Nephron (organoid): ENCODE measurements around the gene TACC2.
"Not testable (repeated sequence)": the region's sequence is repeated elsewhere in the genome, so short reads cannot be mapped to it uniquely, and the experiment has no call there.

Experiments used
- H3K27ac Mint-ChIP-seq, 3 experiments: 2 replicates each; pipeline ENCODE4 v1.8.0; 2020; ENCODE audit warnings: mixed read lengths in 3 of 3, mild to moderate bottlenecking in 2 of 3, moderate library complexity in 1 of 3
- H3K27me3 Mint-ChIP-seq: 2 replicates; pipeline ENCODE4 v1.8.0; 2021; ENCODE audit warnings: low read depth, mild to moderate bottlenecking, moderate library complexity, mixed read lengths
- H3K36me3 Mint-ChIP-seq: 2 replicates; pipeline ENCODE4 v1.8.0; 2020; ENCODE audit warnings: low read depth, mixed read lengths
- H3K4me1 Mint-ChIP-seq: 2 replicates; pipeline ENCODE4 v1.8.0; 2020; ENCODE audit warnings: mixed read lengths
- H3K4me3 Mint-ChIP-seq, 3 experiments: 2 replicates each; pipeline ENCODE4 v1.8.0; 2020; ENCODE audit warnings: mild to moderate bottlenecking in 3 of 3, mixed read lengths in 3 of 3, moderate library complexity in 2 of 3
- H3K9me3 Mint-ChIP-seq: 2 replicates; pipeline ENCODE4 v1.8.0; 2020; ENCODE audit warnings: mixed read lengths
- TF ChIP-seq, protein P1 (sequence below), 3 experiments: fragments of 200-600 bp; sonication (generic); IDR thresholded peaks; one replicate each; pipeline ENCODE4 v1.5.0; 2021; ENCODE audit warnings: antibody characterized with exemption in 3 of 3; ENCODE audit not compliant: unreplicated experiment in 3 of 3

The TACC2 gene

DNA sequence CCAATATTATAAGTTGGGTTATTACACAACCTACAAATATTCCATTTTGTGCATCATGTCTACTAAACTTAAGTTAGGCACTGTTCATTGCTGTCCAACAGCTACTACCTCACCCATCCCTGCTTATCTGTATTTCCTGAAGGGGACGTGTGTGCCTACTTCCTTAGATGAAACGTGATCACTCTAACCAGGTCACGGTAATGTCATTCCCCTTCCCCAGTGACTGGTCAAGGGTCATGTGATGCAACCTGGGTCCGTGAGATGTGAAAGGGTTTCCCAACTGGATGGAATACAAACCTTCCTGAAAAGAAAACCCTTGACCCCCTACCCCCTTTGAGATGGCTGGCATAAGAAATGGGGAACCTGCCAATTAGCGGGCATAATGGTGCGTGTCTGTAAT is 12.4 kb upstream of the TACC2 start:
- Mint-ChIP-seq H3K36me3 (peaks cover 25% of the 10 kb centered on the region), H3K4me1 (peaks cover 18% of the 10 kb centered on the region), H3K27ac (peak overlapping the region in 1 of 3 experiments; percentile 23), H3K9me3 (peaks cover 10% of the 10 kb centered on the region), H3K4me3 (peak overlapping the region; percentile 58 to 81 (median 79)), H3K27me3 (peaks cover 2% of the 10 kb centered on the region)
- TF ChIP-seq, protein P1, sequence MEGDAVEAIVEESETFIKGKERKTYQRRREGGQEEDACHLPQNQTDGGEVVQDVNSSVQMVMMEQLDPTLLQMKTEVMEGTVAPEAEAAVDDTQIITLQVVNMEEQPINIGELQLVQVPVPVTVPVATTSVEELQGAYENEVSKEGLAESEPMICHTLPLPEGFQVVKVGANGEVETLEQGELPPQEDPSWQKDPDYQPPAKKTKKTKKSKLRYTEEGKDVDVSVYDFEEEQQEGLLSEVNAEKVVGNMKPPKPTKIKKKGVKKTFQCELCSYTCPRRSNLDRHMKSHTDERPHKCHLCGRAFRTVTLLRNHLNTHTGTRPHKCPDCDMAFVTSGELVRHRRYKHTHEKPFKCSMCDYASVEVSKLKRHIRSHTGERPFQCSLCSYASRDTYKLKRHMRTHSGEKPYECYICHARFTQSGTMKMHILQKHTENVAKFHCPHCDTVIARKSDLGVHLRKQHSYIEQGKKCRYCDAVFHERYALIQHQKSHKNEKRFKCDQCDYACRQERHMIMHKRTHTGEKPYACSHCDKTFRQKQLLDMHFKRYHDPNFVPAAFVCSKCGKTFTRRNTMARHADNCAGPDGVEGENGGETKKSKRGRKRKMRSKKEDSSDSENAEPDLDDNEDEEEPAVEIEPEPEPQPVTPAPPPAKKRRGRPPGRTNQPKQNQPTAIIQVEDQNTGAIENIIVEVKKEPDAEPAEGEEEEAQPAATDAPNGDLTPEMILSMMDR (IDR thresholded peaks at IDR 0.05; ENCODE audit: unreplicated experiment in 3 of 3), result no peak

DNA sequence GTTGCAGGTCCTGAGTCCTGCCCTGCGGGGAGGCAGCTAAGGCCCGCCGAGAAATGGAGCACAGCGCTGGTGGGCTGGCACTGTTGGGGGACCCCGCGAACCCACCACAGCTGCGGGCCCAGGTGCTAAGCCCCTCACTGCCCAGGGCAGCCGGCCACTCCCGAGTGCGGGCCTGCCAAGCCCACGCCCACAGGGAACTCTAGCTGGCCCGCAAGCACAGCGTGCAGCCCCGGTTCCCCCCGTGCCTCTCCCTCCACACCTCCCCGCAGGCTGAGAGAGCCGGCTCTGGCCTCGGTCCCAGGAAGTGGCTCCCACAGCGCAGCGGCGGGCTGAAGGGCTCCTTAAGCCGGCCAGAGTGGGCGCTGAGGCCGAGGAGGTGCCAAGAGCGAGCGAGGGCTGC is 10.5 kb upstream of the TACC2 start:
- peaks cover 15% of the 10 kb centered on the region for H3K36me3 Mint-ChIP-seq
- H3K9me3 Mint-ChIP-seq, result peaks cover 14% of the 10 kb centered on the region
- peaks cover 7% of the 10 kb centered on the region for H3K4me1 Mint-ChIP-seq
- peaks cover 6% of the 10 kb centered on the region for H3K27me3 Mint-ChIP-seq
- no peak overlapping the region for H3K27ac Mint-ChIP-seq
- H3K4me3 Mint-ChIP-seq, result no peak overlapping the region
- TF ChIP-seq, protein P1 (IDR thresholded peaks at IDR 0.05; ENCODE audit: unreplicated experiment in 3 of 3), result no peak

DNA sequence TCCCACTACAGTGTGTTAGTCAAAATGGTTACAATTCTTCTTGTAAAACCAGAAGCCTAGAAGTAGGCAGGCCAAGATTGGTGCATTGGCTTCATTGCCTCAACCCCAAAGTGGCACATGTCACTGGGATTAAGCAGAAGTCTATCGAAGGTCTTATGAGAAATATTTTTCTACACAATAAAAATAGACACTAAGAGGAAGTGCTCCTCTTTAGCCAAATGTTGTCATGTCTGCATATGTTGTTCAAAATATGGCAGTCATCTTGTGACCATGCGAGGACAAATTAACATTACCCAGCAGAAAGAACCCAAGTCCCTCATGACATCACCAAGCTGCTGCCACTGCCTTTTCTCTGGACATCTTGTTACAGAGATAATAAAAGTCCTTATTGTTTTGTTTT is 7.6 kb upstream of the TACC2 start:
- Mint-ChIP-seq H3K9me3 (peaks cover 28% of the 10 kb centered on the region), H3K4me3 (no peak overlapping the region), H3K4me1 (no peaks in the 10 kb centered on the region), H3K27me3 (peaks cover 6% of the 10 kb centered on the region), H3K36me3 (peaks cover 12% of the 10 kb centered on the region), H3K27ac (no peak overlapping the region)
- TF ChIP-seq, protein P1 (IDR thresholded peaks at IDR 0.05; ENCODE audit: unreplicated experiment in 3 of 3), result no peak

DNA sequence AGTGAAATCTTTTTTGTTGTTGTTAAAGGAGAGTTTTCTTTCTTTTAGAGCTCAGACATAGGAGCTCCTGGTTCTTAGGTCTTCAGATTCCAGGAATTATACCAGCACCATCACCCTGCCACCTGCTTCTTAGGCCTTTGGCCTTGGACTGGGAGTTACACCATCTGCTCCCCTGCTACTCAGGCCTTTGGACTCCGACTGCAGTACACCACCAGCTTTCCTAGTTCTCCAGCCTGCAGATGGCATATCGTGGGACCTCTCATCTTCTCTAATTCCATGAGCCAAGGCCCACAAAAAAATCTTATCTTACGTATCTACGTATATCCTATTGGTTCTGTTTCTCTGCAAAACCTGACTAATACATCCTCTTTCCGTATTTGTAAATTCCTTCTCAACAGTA is 5.1 kb upstream of the TACC2 start:
- Mint-ChIP-seq H3K27me3 (peaks cover 6% of the 10 kb centered on the region), H3K9me3 (peaks cover 29% of the 10 kb centered on the region), H3K36me3 (peaks cover 3% of the 10 kb centered on the region), H3K4me1 (no peaks in the 10 kb centered on the region), H3K27ac (no peak overlapping the region), H3K4me3 (no peak overlapping the region)
- TF ChIP-seq, protein P1 (IDR thresholded peaks at IDR 0.05; ENCODE audit: unreplicated experiment in 3 of 3), result no peak

DNA sequence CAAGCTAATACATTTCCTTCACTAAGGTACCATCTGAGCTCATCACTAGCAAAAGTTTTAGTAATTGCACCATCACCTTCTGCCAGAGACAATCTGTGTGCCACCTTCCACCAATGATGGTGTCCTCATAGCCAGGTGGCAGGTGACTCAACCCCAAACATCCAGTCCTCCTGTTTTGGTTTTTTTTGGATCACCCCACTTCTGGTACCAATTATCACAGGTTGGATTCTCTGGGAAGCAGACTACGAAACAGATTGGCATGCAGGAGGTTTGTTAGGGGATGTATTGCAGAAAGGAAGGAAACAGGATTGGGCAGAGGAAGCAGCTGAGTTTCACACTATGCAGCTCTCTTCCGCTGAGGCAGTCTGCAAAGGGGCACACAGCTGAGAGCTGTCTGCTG is 4.5 kb upstream of the TACC2 start:
- Mint-ChIP-seq H3K4me1 (no peaks in the 10 kb centered on the region), H3K36me3 (peaks cover 3% of the 10 kb centered on the region), H3K27ac (no peak overlapping the region), H3K27me3 (peaks cover 6% of the 10 kb centered on the region), H3K4me3 (no peak overlapping the region), H3K9me3 (peaks cover 30% of the 10 kb centered on the region)
- TF ChIP-seq, protein P1 (IDR thresholded peaks at IDR 0.05; ENCODE audit: unreplicated experiment in 3 of 3), result no peak

DNA sequence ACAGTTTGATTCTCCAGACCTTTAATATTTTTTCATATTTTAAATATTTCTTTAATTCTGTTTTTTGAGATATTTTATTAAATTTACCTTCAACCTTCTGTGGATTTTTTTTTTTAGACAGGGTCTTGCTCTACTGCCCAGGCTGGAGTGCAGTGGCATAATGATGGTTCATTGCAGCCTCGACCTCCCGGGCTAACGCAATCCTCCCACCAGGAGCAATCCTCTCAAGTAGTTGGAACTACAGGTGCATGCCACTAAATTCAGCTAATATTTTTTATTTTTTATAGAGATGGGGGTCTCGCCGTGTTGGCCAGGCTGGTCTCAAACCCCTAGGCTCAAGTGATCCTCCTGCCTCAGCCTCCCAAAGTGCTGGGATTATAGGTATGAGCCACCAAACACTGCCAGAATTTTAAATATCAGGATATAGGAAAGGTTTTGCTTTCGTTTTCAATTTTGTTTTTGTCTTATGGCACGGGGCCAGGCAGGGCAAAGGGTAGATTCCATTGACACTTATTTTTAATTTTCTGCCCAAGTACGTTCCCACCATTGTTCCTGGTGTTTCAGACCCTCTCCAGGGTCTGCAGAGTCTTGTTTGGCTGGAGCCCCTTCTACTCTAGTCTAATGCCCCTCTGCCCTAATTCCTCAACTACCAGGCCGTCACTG is 1.2 kb downstream of the TACC2 start:
- TF ChIP-seq, protein P1 (IDR thresholded peaks at IDR 0.05; ENCODE audit: unreplicated experiment in 3 of 3), result no peak
- Mint-ChIP-seq H3K4me3 (no peak overlapping the region), H3K9me3 (peaks cover 11% of the 10 kb centered on the region), H3K27ac (no peak overlapping the region), H3K4me1 (peaks cover 16% of the 10 kb centered on the region), H3K27me3 (peaks cover 9% of the 10 kb centered on the region), H3K36me3 (no peaks in the 10 kb centered on the region)

DNA sequence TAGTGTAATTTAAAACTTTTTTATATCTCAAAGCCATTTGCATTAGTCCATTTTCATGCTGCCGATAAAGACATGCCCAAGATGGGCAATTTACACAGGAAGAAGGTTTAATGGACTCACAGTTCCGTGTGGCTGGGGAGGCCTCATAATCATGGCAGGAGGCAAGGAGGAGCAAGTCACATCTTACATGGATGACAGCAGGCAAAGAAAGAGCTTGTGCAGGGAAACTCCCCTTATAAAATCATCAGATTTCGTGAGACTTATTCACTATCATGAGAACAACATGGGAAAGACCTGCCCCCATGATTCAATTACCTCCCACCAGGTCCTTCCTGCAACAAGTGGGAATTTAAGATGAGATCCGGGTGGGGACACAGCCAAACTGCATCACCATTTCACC is 2.8 kb downstream of the TACC2 start:
- not testable (repeated sequence) for H3K36me3 Mint-ChIP-seq, H3K27ac Mint-ChIP-seq, H3K9me3 Mint-ChIP-seq, H3K4me3 Mint-ChIP-seq
- peaks cover 23% of the 10 kb centered on the region for H3K4me1 Mint-ChIP-seq
- peaks cover 14% of the 10 kb centered on the region for H3K27me3 Mint-ChIP-seq
